HL-60 (cell line): ENCODE data around the gene TUG1.

Experiments used
- POLR2AphosphoS5 ChIP-seq: IDR thresholded peaks from 2 replicates; pipeline ENCODE4 v1.6.1; 2012; ENCODE audit warnings: low read depth
- REST ChIP-seq: IDR thresholded peaks from 2 replicates; pipeline ENCODE4 v1.6.1; 2012; ENCODE audit warnings: low read depth; ENCODE audit not compliant: insufficient replicate concordance
- SPI1 ChIP-seq: IDR thresholded peaks from 2 replicates; pipeline ENCODE4 v1.6.1; 2012; ENCODE audit warnings: low read depth, mild to moderate bottlenecking, borderline replicate concordance
- TF ChIP-seq, protein P1 (sequence below): IDR thresholded peaks from one replicate; pipeline ENCODE4 v1.5.1; 2011; ENCODE audit warnings: low read length, control low read depth, inconsistent platforms; ENCODE audit not compliant: insufficient read depth

DNA sequence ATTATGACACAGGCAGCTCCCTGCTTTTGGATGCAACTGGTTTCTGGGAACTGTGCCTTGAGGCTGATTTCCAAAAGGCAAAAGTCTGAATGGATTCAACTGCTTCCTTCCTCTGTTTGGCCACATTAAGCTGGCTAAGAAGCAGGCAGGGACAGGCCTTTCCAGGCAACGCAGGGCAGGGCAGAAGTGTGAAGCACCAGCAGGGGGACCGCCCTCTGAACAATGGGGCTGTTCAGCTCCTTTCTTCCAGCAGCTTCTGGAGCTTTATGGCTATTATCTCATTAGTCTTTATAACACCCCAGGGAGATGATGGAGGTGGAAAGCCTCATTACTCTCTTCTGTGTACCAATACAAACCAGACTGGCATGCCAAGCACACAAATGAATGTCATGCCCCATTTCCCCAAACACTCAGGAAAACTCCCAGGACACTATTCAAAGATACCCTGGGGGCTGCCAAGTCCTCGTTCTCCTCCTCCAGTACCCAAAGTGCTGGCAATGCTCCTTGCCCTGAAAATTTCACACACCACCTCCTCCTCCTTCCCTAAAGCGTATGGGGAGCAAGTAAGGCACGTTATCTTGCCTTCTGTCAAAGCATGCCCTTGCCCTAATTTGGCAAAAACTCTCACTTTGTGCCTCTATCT lies 21.8 kb upstream of the TUG1 start:
- TF ChIP-seq, protein P1, sequence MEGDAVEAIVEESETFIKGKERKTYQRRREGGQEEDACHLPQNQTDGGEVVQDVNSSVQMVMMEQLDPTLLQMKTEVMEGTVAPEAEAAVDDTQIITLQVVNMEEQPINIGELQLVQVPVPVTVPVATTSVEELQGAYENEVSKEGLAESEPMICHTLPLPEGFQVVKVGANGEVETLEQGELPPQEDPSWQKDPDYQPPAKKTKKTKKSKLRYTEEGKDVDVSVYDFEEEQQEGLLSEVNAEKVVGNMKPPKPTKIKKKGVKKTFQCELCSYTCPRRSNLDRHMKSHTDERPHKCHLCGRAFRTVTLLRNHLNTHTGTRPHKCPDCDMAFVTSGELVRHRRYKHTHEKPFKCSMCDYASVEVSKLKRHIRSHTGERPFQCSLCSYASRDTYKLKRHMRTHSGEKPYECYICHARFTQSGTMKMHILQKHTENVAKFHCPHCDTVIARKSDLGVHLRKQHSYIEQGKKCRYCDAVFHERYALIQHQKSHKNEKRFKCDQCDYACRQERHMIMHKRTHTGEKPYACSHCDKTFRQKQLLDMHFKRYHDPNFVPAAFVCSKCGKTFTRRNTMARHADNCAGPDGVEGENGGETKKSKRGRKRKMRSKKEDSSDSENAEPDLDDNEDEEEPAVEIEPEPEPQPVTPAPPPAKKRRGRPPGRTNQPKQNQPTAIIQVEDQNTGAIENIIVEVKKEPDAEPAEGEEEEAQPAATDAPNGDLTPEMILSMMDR, result no peak
- no peak for TF ChIP-seq POLR2AphosphoS5
- TF ChIP-seq SPI1, result no peak
- TF ChIP-seq REST, result no peak
